ENCODE data around the gene AP4B1.
A peak's percentile ranks its signal among the peaks of the same experiment; 100 is the strongest.

Gene AP4B1

DNA sequence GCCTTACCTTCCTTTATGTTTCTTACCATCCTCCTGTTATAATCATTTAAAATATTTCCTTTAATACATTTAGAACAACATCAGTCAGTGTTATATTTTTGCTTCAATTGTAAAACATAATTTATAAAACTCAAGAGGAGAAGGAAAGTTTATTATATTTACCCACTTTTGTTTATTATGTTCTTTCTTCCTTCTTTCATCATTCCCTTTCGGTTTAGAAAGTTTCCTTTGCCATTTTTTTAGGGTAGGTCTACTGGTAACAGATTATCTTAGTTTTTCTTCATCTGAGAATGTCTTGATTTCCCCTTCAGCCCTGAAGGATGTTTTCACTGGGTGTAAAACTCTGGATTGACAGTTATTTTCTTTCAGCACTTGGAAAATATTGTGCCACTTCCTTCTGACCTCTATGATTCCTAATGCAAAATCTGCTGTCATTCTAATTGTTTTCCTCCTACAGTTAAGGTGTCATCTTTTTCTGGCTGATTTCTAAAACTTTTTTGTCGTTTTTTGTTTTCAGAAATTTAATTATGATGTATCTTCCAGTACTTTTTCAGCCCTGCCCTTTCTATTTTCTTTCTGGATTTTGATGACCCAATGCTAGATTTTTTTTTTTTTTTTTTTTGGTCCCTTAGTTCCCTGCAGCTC, 58.1 kb downstream of the AP4B1 start:
- H3K27ac ChIP-seq (ENCODE audit: insufficient read depth in 1 of 2, low read depth in 1 of 2, low read length in 2 of 2, poor library complexity in 1 of 2, severe bottlenecking in 2 of 2): no peak overlapping the region
- POLR2A ChIA-PET: interaction anchor here (0.6 kb wide), 1 partner anchor 31 kb away, joined by 5 read pairs; no protein-coding TSS in a partner anchor
- CTCF ChIA-PET: no interaction called here
- no peaks in the 10 kb centered on the region for H3K4me1 ChIP-seq (ENCODE audit: control extremely low read depth in 1 of 4, control insufficient read depth in 4 of 4, insufficient read depth in 4 of 4, low read length in 3 of 4)
- DNase-seq: peak in 1 of 3 donors; percentile 54
- WGBS (ENCODE audit: insufficient coverage): no CpG with 5 or more reads among the region's 2 CpGs
- peaks cover 2 to 16% (median 11%) of the 10 kb centered on the region in 4 experiments for H3K36me3 ChIP-seq (ENCODE audit: control insufficient read depth in 4 of 4, insufficient read depth in 4 of 4, low read length in 3 of 4)
- H3K4me3 ChIP-seq (ENCODE audit: control insufficient read depth in 1 of 7, extremely low read depth in 1 of 7, insufficient read depth in 4 of 7, low read depth in 2 of 7, low read length in 6 of 7): no peak overlapping the region
- H3K9me3 ChIP-seq (ENCODE audit: control extremely low read depth in 1 of 5, control insufficient read depth in 4 of 5, insufficient read depth in 2 of 5, low read depth in 1 of 5, low read length in 4 of 5): peaks cover 0 to 3% (median 0%) of the 10 kb centered on the region in 5 experiments
- H3K27me3 ChIP-seq (replicated peaks in 2 of 5; ENCODE audit: control insufficient read depth in 4 of 5, insufficient read depth in 5 of 5, low read length in 4 of 5): no peaks in the 10 kb centered on the region

Measured in common myeloid progenitor, CD34-positive (primary cell).